SK-N-SH treated with all-trans-retinoic acid at 6 μM for 48 hours (cell line): ENCODE measurements around the gene PALS2.
A peak's percentile ranks its signal among the peaks of the same experiment; 100 is the strongest.

ENCODE experiments used
- ATAC-seq: fragments of 200-7000 bp; cut with Tn5 transposase; 3 replicates; pipeline ENCODE4 v1.9.1; 2020; ENCODE audit warnings: mild to moderate bottlenecking, moderate library complexity
- ARNTL ChIP-seq: fragments of 450-650 bp; formaldehyde crosslinking; IDR thresholded peaks from 2 replicates; pipeline ENCODE4 v1.5.0; 2020; ENCODE audit warnings: low read depth, mild to moderate bottlenecking, moderate library complexity, borderline replicate concordance
- BACH2 ChIP-seq: fragments of 250-450 bp; sonication (Bioruptor Pico); IDR thresholded peaks from 2 replicates; pipeline ENCODE4 v1.9.0; 2021; ENCODE audit warnings: mild to moderate bottlenecking, borderline replicate concordance
- CREB5 ChIP-seq: fragments of 250-450 bp; sonication (Bioruptor Pico); IDR thresholded peaks from 2 replicates; pipeline ENCODE4 v1.5.1; 2020; ENCODE audit warnings: low read depth, mild to moderate bottlenecking, moderate library complexity
- CSDC2 ChIP-seq: fragments of 250-450 bp; sonication (Bioruptor Pico); IDR thresholded peaks from 2 replicates; pipeline ENCODE4 v1.5.0; 2020; ENCODE audit warnings: mild to moderate bottlenecking, moderate library complexity
- CSRNP3 ChIP-seq: fragments of 250-450 bp; sonication (Bioruptor Pico); IDR thresholded peaks from 2 replicates; pipeline ENCODE4 v1.5.1; 2021; ENCODE audit warnings: mild to moderate bottlenecking, moderate library complexity
- GLIS3 ChIP-seq: fragments of 250-450 bp; sonication (Bioruptor Pico); IDR thresholded peaks from 2 replicates; pipeline ENCODE4 v1.5.0; 2020; ENCODE audit warnings: mild to moderate bottlenecking, moderate library complexity
- ISL1 ChIP-seq: fragments of 250-450 bp; sonication (Bioruptor Pico); IDR thresholded peaks from 2 replicates; pipeline ENCODE4 v2.1.2; 2022; ENCODE audit warnings: mild to moderate bottlenecking, moderate library complexity
- OSR1 ChIP-seq: fragments of 250-450 bp; sonication (Bioruptor Pico); IDR thresholded peaks from 2 replicates; pipeline ENCODE4 v1.8.0; 2022; ENCODE audit warnings: moderate library complexity, mild to moderate bottlenecking, inconsistent platforms
- PATZ1 ChIP-seq: fragments of 250-450 bp; sonication (Bioruptor Pico); IDR thresholded peaks from 2 replicates; pipeline ENCODE4 v1.8.0; 2020; ENCODE audit warnings: mild to moderate bottlenecking, moderate library complexity, borderline replicate concordance
- POU6F1 ChIP-seq: fragments of 250-450 bp; sonication (Bioruptor Pico); IDR thresholded peaks from 2 replicates; pipeline ENCODE4 v1.8.0; 2021; ENCODE audit warnings: low read depth, mild to moderate bottlenecking, moderate library complexity, borderline replicate concordance
- PPARA ChIP-seq: fragments of 250-450 bp; sonication (Bioruptor Pico); IDR thresholded peaks from 2 replicates; pipeline ENCODE4 v1.5.0; 2020; ENCODE audit warnings: mild to moderate bottlenecking, borderline replicate concordance
- RARB ChIP-seq: fragments of 250-450 bp; sonication (Bioruptor Pico); IDR thresholded peaks from 2 replicates; pipeline ENCODE4 v1.8.0; 2021; ENCODE audit warnings: mild to moderate bottlenecking, moderate library complexity
- SNAI2 ChIP-seq: fragments of 250-450 bp; sonication (Bioruptor Pico); IDR thresholded peaks from 2 replicates; pipeline ENCODE4 v1.5.0; 2020; ENCODE audit warnings: mild to moderate bottlenecking, moderate library complexity
- TCF4 ChIP-seq: fragments of 250-450 bp; sonication (Bioruptor Pico); IDR thresholded peaks from 2 replicates; pipeline ENCODE4 v1.8.0; 2021; ENCODE audit warnings: mild to moderate bottlenecking, moderate library complexity, borderline replicate concordance
- TSHZ2 ChIP-seq: fragments of 250-450 bp; sonication (Bioruptor Pico); IDR thresholded peaks from 2 replicates; pipeline ENCODE4 v1.5.0; 2020; ENCODE audit warnings: mild to moderate bottlenecking, moderate library complexity
- ZFP3 ChIP-seq: fragments of 250-450 bp; sonication (Bioruptor Pico); IDR thresholded peaks from 2 replicates; pipeline ENCODE4 v1.5.0; 2020; ENCODE audit warnings: mild to moderate bottlenecking, moderate library complexity
- ZFP30 ChIP-seq: fragments of 450-650 bp; formaldehyde crosslinking; IDR thresholded peaks from 2 replicates; pipeline ENCODE4 v1.5.0; 2022; ENCODE audit warnings: mild to moderate bottlenecking, moderate library complexity
- ZNF565 ChIP-seq: fragments of 450-650 bp; formaldehyde crosslinking; conservative IDR thresholded peaks from 2 replicates; pipeline ENCODE4 v1.5.0; 2020; ENCODE audit warnings: low read depth, mild to moderate bottlenecking, moderate library complexity
- ZNF8 ChIP-seq: fragments of 450-650 bp; formaldehyde crosslinking; IDR thresholded peaks from 2 replicates; pipeline ENCODE4 v1.5.0; 2020; ENCODE audit warnings: mild to moderate bottlenecking, moderate library complexity

Gene PALS2

GRCh38 chr7:24572997-24573553 lies at the start of gene PALS2:
PALS2 (plus strand) TSS chr7:24573452; CDS start chr7:24623668, 50,216 bp downstream.
- ATAC-seq: peak; percentile 54
- TF ChIP-seq TCF4: no peak
- peak; percentile 9; the same call in 1 of the 2 replicates for TF ChIP-seq CSDC2
- TF ChIP-seq POU6F1: no peak
- TF ChIP-seq SNAI2: peak; percentile 55; the same call in 1 of the 2 replicates
- 0 out of 2 replicates have a peak, but pooled peaks have one; percentile 17 for TF ChIP-seq BACH2

GRCh38 chr7:24531255-24531654 lies 42.0 kb upstream of the PALS2 start:
- no peak for ATAC-seq

GRCh38 chr7:24536682-24537081 lies 36.6 kb upstream of the PALS2 start:
- TF ChIP-seq ZNF8 (CRISPR knock-in tag) (no peak), RARB (CRISPR knock-in tag) (no peak), TSHZ2 (no peak), ARNTL (CRISPR knock-in tag) (no peak), ZFP3 (CRISPR knock-in tag) (no peak)

More at GRCh38 chr7:24531255-24531654, 42.0 kb upstream of the PALS2 start:
- no peak for TF ChIP-seq ZNF565 (CRISPR knock-in tag)
- TF ChIP-seq ARNTL (CRISPR knock-in tag): no peak
- no peak for TF ChIP-seq CREB5 (CRISPR knock-in tag)

GRCh38 chr7:24540956-24541355 lies 32.3 kb upstream of the PALS2 start:
- ATAC-seq: no peak
- no peak for TF ChIP-seq RARB (CRISPR knock-in tag)
- no peak for TF ChIP-seq CSDC2
- no peak for TF ChIP-seq ISL1 (CRISPR knock-in tag)
- TF ChIP-seq PATZ1 (CRISPR knock-in tag): no peak
- no peak for TF ChIP-seq CREB5 (CRISPR knock-in tag)
- TF ChIP-seq PPARA (CRISPR knock-in tag): no peak
- TF ChIP-seq BACH2: no peak
- TF ChIP-seq CSRNP3 (CRISPR knock-in tag): no peak
- TF ChIP-seq ZFP30 (CRISPR knock-in tag): no peak
- no peak for TF ChIP-seq OSR1 (CRISPR knock-in tag)
- no peak for TF ChIP-seq GLIS3 (CRISPR knock-in tag)
- no peak for TF ChIP-seq ZFP3 (CRISPR knock-in tag)
- no peak for TF ChIP-seq ZNF8 (CRISPR knock-in tag)
- TF ChIP-seq TSHZ2: no peak
- no peak for TF ChIP-seq ZNF565 (CRISPR knock-in tag)
- no peak for TF ChIP-seq ARNTL (CRISPR knock-in tag)
- TF ChIP-seq POU6F1: no peak
- TF ChIP-seq TCF4: no peak

More at GRCh38 chr7:24536682-24537081, 36.6 kb upstream of the PALS2 start:
- ATAC-seq: no peak
